Measurements from ENCODE around the gene MUC4.

Gene MUC4

GRCh38 chr3:195767792-195768191, 43.9 kb downstream of the MUC4 start:
- Histone ChIP-seq H4K20me1 (ENCODE audit: control insufficient read depth, insufficient read depth, low read depth, low read length) (no peaks in the 10 kb centered on the region), H3K4me1 (ENCODE audit: control insufficient read depth, low read length) (no peaks in the 10 kb centered on the region), H3K27ac (ENCODE audit: low read depth, low read length) (no peak overlapping the region), H3F3A (ENCODE audit: control insufficient read depth, insufficient read depth) (no peaks in the 10 kb centered on the region), H3K36me3 (ENCODE audit: control insufficient read depth, low read length) (no peaks in the 10 kb centered on the region), H3K9me2 (replicated peaks; ENCODE audit: control insufficient read depth, low read length) (no peaks in the 10 kb centered on the region), H3K79me2 (ENCODE audit: control insufficient read depth, low read length) (no peaks in the 10 kb centered on the region), H3K27me3 (ENCODE audit: control insufficient read depth, low read length) (no peaks in the 10 kb centered on the region), H3K9me3 (ENCODE audit: control insufficient read depth, insufficient read depth, low read length) (peaks cover 7% of the 10 kb centered on the region; the same call in 1 of the 2 replicates), H3K4me3 (ENCODE audit: low read length) (no peak overlapping the region), H3K4me2 (ENCODE audit: low read length) (no peak overlapping the region)
- TF ChIP-seq EZH2phosphoT487 (IDR thresholded peaks at IDR 0.05; ENCODE audit: borderline replicate concordance, low read length), result no peak
- TF ChIP-seq CTCF (IDR thresholded peaks at IDR 0.05; ENCODE audit: low read depth, low read length, poor library complexity, severe bottlenecking), result no peak

- Histone ChIP-seq H3K27ac (ENCODE audit: low read depth, low read length) (no peak overlapping the region), H3F3A (ENCODE audit: control insufficient read depth, insufficient read depth) (no peaks in the 10 kb centered on the region), H3K9me3 (ENCODE audit: control insufficient read depth, insufficient read depth, low read length) (peaks cover 3% of the 10 kb centered on the region; the same call in 1 of the 2 replicates), H3K4me2 (ENCODE audit: low read length) (no peak overlapping the region), H4K20me1 (ENCODE audit: control insufficient read depth, insufficient read depth, low read depth, low read length) (no peaks in the 10 kb centered on the region), H3K4me3 (ENCODE audit: low read length) (no peak overlapping the region), H3K27me3 (ENCODE audit: control insufficient read depth, low read length) (no peaks in the 10 kb centered on the region), H3K9me2 (replicated peaks; ENCODE audit: control insufficient read depth, low read length) (no peaks in the 10 kb centered on the region), H3K4me1 (ENCODE audit: control insufficient read depth, low read length) (no peaks in the 10 kb centered on the region), H3K79me2 (ENCODE audit: control insufficient read depth, low read length) (no peaks in the 10 kb centered on the region), H3K36me3 (ENCODE audit: control insufficient read depth, low read length) (no peaks in the 10 kb centered on the region)
- no peak for TF ChIP-seq EZH2phosphoT487 (IDR thresholded peaks at IDR 0.05; ENCODE audit: borderline replicate concordance, low read length)
- no peak for TF ChIP-seq CTCF (IDR thresholded peaks at IDR 0.05; ENCODE audit: low read depth, low read length, poor library complexity, severe bottlenecking)
Measured at GRCh38 chr3:195766671-195767070, 45.1 kb downstream of the MUC4 start.

GRCh38 chr3:195764961-195765706, 46.6 kb downstream of the MUC4 start:
- H3K27me3 ChIP-seq (ENCODE audit: control insufficient read depth, low read length), result no peaks in the 10 kb centered on the region
- no peaks in the 10 kb centered on the region for H3K4me1 ChIP-seq (ENCODE audit: control insufficient read depth, low read length)
- H3K9me3 ChIP-seq (ENCODE audit: control insufficient read depth, insufficient read depth, low read length), result no peaks in the 10 kb centered on the region; the same call in 1 of the 2 replicates
- no peaks in the 10 kb centered on the region for H3K9me2 ChIP-seq (replicated peaks; ENCODE audit: control insufficient read depth, low read length)
- no peaks in the 10 kb centered on the region for H3F3A ChIP-seq (ENCODE audit: control insufficient read depth, insufficient read depth)
- H3K4me3 ChIP-seq (ENCODE audit: low read length), result no peak overlapping the region
- no peak for TF ChIP-seq CTCF (IDR thresholded peaks at IDR 0.05; ENCODE audit: low read depth, low read length, poor library complexity, severe bottlenecking)
- TF ChIP-seq EZH2phosphoT487 (IDR thresholded peaks at IDR 0.05; ENCODE audit: borderline replicate concordance, low read length), result no peak
- no peak overlapping the region for H3K4me2 ChIP-seq (ENCODE audit: low read length)
- H3K36me3 ChIP-seq (ENCODE audit: control insufficient read depth, low read length), result no peaks in the 10 kb centered on the region
- no peaks in the 10 kb centered on the region for H3K79me2 ChIP-seq (ENCODE audit: control insufficient read depth, low read length)
- no peak overlapping the region for H3K27ac ChIP-seq (ENCODE audit: low read depth, low read length)
- H4K20me1 ChIP-seq (ENCODE audit: control insufficient read depth, insufficient read depth, low read depth, low read length), result no peaks in the 10 kb centered on the region
